ENCODE results near the gene MYB. TPM values are rescaled to one million over a fixed set of nuclear protein-coding genes. Genes with fewer than 3 reads are reported as not detected.
"Not testable (repeated sequence)": the region's sequence is repeated elsewhere in the genome, so short reads cannot be mapped to it uniquely, and the experiment has no call there.

Gene MYB
- total RNA-seq, 1 donor, result 4.8 TPM

- H3K27me3 ChIP-seq (ENCODE audit: insufficient read depth, low read length), result no peaks in the 10 kb centered on the region
- H3K4me3 ChIP-seq (ENCODE audit: low read length), result no peak overlapping the region
- no peaks in the 10 kb centered on the region for H3K9me3 ChIP-seq (ENCODE audit: low read depth, low read length)
Measured at GRCh38 chr6:135233686-135234491, 52.8 kb downstream of the MYB start.

GRCh38 chr6:135234492-135234780 is 53.3 kb downstream of the MYB start:
- Histone ChIP-seq H3K9me3 (ENCODE audit: low read depth, low read length) (no peaks in the 10 kb centered on the region), H3K27me3 (ENCODE audit: insufficient read depth, low read length) (no peaks in the 10 kb centered on the region), H3K4me3 (ENCODE audit: low read length) (no peak overlapping the region), H3K4me1 (ENCODE audit: insufficient read depth, low read length) (peaks cover 27% of the 10 kb centered on the region)

More at GRCh38 chr6:135233686-135234491, 52.8 kb downstream of the MYB start:
- peaks cover 27% of the 10 kb centered on the region for H3K4me1 ChIP-seq (ENCODE audit: insufficient read depth, low read length)

DNA sequence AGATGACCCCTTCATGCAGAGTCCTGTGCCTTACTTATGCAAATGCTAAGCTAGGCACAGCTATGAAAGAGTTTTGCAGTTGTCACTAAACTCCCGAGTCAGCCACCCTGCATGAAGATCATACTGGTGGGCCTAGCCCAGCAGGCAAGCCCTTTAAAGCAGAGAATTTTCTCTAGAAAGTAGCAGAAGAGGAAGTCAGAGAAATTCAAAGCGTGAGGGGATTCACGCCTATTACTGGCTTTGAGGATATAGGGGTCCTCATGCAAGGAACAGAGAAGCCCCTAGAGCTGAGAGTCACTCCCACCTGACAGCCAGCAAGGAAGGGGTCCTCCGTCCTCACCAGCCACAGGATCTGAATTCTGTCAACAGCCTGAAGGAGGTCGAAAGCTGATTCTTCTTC is 54.6 kb downstream of the MYB start:
- H3K9me3 ChIP-seq (ENCODE audit: low read depth, low read length), result no peaks in the 10 kb centered on the region
- H3K4me1 ChIP-seq (ENCODE audit: insufficient read depth, low read length), result peaks cover 26% of the 10 kb centered on the region
- H3K27me3 ChIP-seq (ENCODE audit: insufficient read depth, low read length), result no peaks in the 10 kb centered on the region
- H3K4me3 ChIP-seq (ENCODE audit: low read length), result no peak overlapping the region

DNA sequence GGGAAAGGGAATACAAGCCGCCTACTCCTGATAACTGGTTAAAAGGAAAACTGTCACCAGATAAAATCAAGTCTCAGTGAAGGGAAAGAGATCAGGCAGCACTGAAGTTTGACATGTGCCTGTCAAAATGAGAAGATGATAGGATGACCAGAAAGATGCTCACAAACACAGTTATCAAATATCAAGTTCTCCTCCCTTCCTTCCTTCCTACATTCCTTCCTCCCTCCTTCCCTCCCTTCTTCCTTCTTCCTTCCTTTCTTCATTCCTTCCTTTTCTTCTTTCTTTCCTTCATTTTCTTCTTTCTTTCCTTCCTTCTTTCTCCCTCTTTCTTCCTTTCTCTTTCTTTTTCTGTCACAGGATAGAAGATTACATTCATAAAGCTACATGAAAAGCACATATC is 55.2 kb downstream of the MYB start:
- no peak overlapping the region for H3K4me3 ChIP-seq (ENCODE audit: low read length)
- H3K27me3 ChIP-seq (ENCODE audit: insufficient read depth, low read length), result no peaks in the 10 kb centered on the region
- H3K4me1 ChIP-seq (ENCODE audit: insufficient read depth, low read length), result peaks cover 20% of the 10 kb centered on the region
- H3K9me3 ChIP-seq (ENCODE audit: low read depth, low read length), result no peaks in the 10 kb centered on the region

GRCh38 chr6:135236732-135237131 is 55.6 kb downstream of the MYB start:
- H3K4me1 ChIP-seq (ENCODE audit: insufficient read depth, low read length), result peaks cover 16% of the 10 kb centered on the region
- no peaks in the 10 kb centered on the region for H3K27me3 ChIP-seq (ENCODE audit: insufficient read depth, low read length)

GRCh38 chr6:135240711-135241110 is 59.6 kb downstream of the MYB start:
- H3K9me3 ChIP-seq (ENCODE audit: low read depth, low read length), result no peaks in the 10 kb centered on the region
- H3K4me3 ChIP-seq (ENCODE audit: low read length), result no peak overlapping the region
- no peaks in the 10 kb centered on the region for H3K27me3 ChIP-seq (ENCODE audit: insufficient read depth, low read length)
- peaks cover 5% of the 10 kb centered on the region for H3K4me1 ChIP-seq (ENCODE audit: insufficient read depth, low read length)

More at GRCh38 chr6:135236732-135237131, 55.6 kb downstream of the MYB start:
- H3K4me3 ChIP-seq (ENCODE audit: low read length), result no peak overlapping the region
- no peaks in the 10 kb centered on the region for H3K9me3 ChIP-seq (ENCODE audit: low read depth, low read length)

GRCh38 chr6:135243871-135244796 is 63.0 kb downstream of the MYB start:
- H3K4me1 ChIP-seq (ENCODE audit: insufficient read depth, low read length), result no peaks in the 10 kb centered on the region
- H3K27me3 ChIP-seq (ENCODE audit: insufficient read depth, low read length), result no peaks in the 10 kb centered on the region
- H3K9me3 ChIP-seq (ENCODE audit: low read depth, low read length), result no peaks in the 10 kb centered on the region
- no peak overlapping the region for H3K4me3 ChIP-seq (ENCODE audit: low read length)

- no peaks in the 10 kb centered on the region for H3K27me3 ChIP-seq (ENCODE audit: insufficient read depth, low read length)
- H3K4me3 ChIP-seq (ENCODE audit: low read length), result no peak overlapping the region
- no peaks in the 10 kb centered on the region for H3K9me3 ChIP-seq (ENCODE audit: low read depth, low read length)
- no peaks in the 10 kb centered on the region for H3K4me1 ChIP-seq (ENCODE audit: insufficient read depth, low read length)
Measured at GRCh38 chr6:135244805-135245204, 63.7 kb downstream of the MYB start.

- H3K9me3 ChIP-seq (ENCODE audit: low read depth, low read length); H3K4me1 ChIP-seq (ENCODE audit: insufficient read depth, low read length); H3K4me3 ChIP-seq (ENCODE audit: low read length); H3K27me3 ChIP-seq (ENCODE audit: insufficient read depth, low read length): not testable (repeated sequence)
Measured at GRCh38 chr6:135246412-135247012, 65.4 kb downstream of the MYB start.

DNA sequence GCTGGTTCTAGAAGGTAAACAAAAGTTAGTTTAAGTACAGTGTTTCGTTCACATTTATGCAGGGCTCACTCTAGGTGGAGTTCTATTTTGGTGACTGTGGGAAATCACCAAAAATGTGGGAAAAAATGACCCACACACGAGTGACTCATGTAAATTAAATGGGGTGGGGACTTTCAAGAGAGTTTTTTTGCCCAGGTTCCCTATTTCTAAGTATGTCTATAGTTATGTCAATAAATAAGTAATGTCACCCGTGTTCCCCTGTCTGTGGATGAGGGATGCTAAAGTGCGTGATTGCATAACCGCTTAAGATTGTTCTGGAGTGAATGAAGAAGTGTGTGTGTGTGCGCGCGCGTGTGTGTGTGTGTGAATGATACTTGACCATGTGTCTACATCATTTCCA is 69.1 kb downstream of the MYB start:
- Histone ChIP-seq H3K4me3 (ENCODE audit: low read length) (no peak overlapping the region), H3K4me1 (ENCODE audit: insufficient read depth, low read length) (peaks cover 5% of the 10 kb centered on the region), H3K27me3 (ENCODE audit: insufficient read depth, low read length) (no peaks in the 10 kb centered on the region), H3K9me3 (ENCODE audit: low read depth, low read length) (no peaks in the 10 kb centered on the region)

- no peaks in the 10 kb centered on the region for H3K27me3 ChIP-seq (ENCODE audit: insufficient read depth, low read length)
- H3K4me3 ChIP-seq (ENCODE audit: low read length), result no peak overlapping the region
- no peaks in the 10 kb centered on the region for H3K9me3 ChIP-seq (ENCODE audit: low read depth, low read length)
- H3K4me1 ChIP-seq (ENCODE audit: insufficient read depth, low read length), result peaks cover 5% of the 10 kb centered on the region
Measured at GRCh38 chr6:135250751-135251497, 69.8 kb downstream of the MYB start.

- H3K9me3 ChIP-seq (ENCODE audit: low read depth, low read length), result no peaks in the 10 kb centered on the region
Measured at GRCh38 chr6:135251498-135252441, 70.7 kb downstream of the MYB start.

GRCh38 chr6:135254471-135254870 is 73.4 kb downstream of the MYB start:
- H3K27me3 ChIP-seq (ENCODE audit: insufficient read depth, low read length), result no peaks in the 10 kb centered on the region
- no peaks in the 10 kb centered on the region for H3K9me3 ChIP-seq (ENCODE audit: low read depth, low read length)
- no peak overlapping the region for H3K4me3 ChIP-seq (ENCODE audit: low read length)
- peaks cover 5% of the 10 kb centered on the region for H3K4me1 ChIP-seq (ENCODE audit: insufficient read depth, low read length)

More at GRCh38 chr6:135251498-135252441, 70.7 kb downstream of the MYB start:
- no peak overlapping the region for H3K4me3 ChIP-seq (ENCODE audit: low read length)
- no peaks in the 10 kb centered on the region for H3K27me3 ChIP-seq (ENCODE audit: insufficient read depth, low read length)
- H3K4me1 ChIP-seq (ENCODE audit: insufficient read depth, low read length), result peaks cover 5% of the 10 kb centered on the region

DNA sequence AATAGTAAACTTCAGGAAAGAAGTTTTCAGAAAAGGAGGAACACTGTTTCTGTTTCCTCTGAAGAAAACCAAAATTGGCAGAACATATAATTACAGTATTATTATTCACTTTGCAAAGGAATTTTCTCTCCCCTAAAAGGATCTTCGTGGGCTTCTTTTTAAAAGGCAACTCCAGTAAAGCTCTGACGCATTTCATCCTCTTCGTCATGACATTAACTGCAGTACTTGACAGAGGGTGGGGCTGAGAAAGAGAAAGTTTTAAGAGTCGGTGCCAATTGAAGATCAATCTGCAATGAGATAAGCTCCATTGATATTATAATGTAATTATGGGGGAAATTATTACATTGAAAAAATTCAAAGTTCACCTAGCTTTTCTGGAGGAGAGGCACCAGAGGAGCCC is 75.8 kb downstream of the MYB start:
- H3K4me3 ChIP-seq (ENCODE audit: low read length), result no peak overlapping the region
- H3K4me1 ChIP-seq (ENCODE audit: insufficient read depth, low read length), result no peaks in the 10 kb centered on the region
- H3K9me3 ChIP-seq (ENCODE audit: low read depth, low read length), result no peaks in the 10 kb centered on the region
- H3K27me3 ChIP-seq (ENCODE audit: insufficient read depth, low read length), result no peaks in the 10 kb centered on the region
